Placental epithelial cell (primary cell): ENCODE data around the gene ADAMTS9. TPM values are rescaled to one million over a fixed set of nuclear protein-coding genes. Genes with fewer than 3 reads are reported as not detected.

ENCODE experiments used
- small RNA-seq: library from RNA; depleted of rRNA; stranded (forward); fragments of <200 nt; gene quantifications from one replicate; pipeline ENCODE3, GENCODE V24; 2012
- total RNA-seq: library from RNA; depleted of rRNA; stranded (reverse); fragments of >200 nt; gene quantifications from 2 replicates; pipeline ENCODE4 v1.2.3, GENCODE V29; 2012

ADAMTS9 gene
- 11.6 and 13.0 TPM in 2 replicates for total RNA-seq

GRCh38 chr3:64687781-64688604, at the start of gene ADAMTS9:
TSS of gene ADAMTS9 (minus strand) at chr3:64688000. CDS start at chr3:64687657, 343 bp downstream.

Small RNA genes lying within 50 kb of the gene (small RNA-seq; reads per million reads assigned to genes)
- gene RNU6-739P, result not detected
